ENCODE results near the gene FZD2. TPM values are rescaled to one million over a fixed set of nuclear protein-coding genes. Genes with fewer than 3 reads are reported as not detected.

FZD2 gene
- total RNA-seq, 2 experiments from 2014 or later = 0.30 TPM; not detected in 1

Other genes with a start within 250 kb of the FZD2 start
- under 1 TPM in 1 of 2 experiments, not detected in 1; 0.18 TPM for gene RUNDC3A, start 248.9 kb upstream of the FZD2 start, total RNA-seq
- 100 to 1,000 TPM; 103 to 133 TPM for gene SLC25A39, start 232.7 kb upstream of the FZD2 start, total RNA-seq
- gene GRN, start 212.2 kb upstream of the FZD2 start, total RNA-seq = 10 to 100 TPM; 56.5 to 69.2 TPM
- gene FAM171A2, start 193.6 kb upstream of the FZD2 start, total RNA-seq = under 1 TPM in 1 of 2 experiments, not detected in 1; 0.26 TPM
- gene ITGA2B, start 167.8 kb upstream of the FZD2 start, total RNA-seq = under 1 TPM; 0.09 to 0.44 TPM
- 10 to 100 TPM; 46.1 to 51.6 TPM for gene GPATCH8, start 54.1 kb upstream of the FZD2 start, total RNA-seq
- not detected for gene MEIOC, start 99.0 kb downstream of the FZD2 start, total RNA-seq
- 10 to 100 TPM; 26.0 to 28.4 TPM for gene CCDC43, start 132.3 kb downstream of the FZD2 start, total RNA-seq
- 10 to 100 TPM; 43.8 to 53.2 TPM for gene DBF4B, start 151.2 kb downstream of the FZD2 start, total RNA-seq
- under 1 TPM; 0.35 to 0.50 TPM for gene ADAM11, start 201.5 kb downstream of the FZD2 start, total RNA-seq

Measured in activated CD8-positive, alpha-beta memory T cell treated with anti-CD3 and anti-CD28 coated beads, Interleukin-2, amount 10 ng/mL, durations not matched to agents 7 days and 5 days (primary cell).